Activated T-helper 17 cell treated with anti-CD3 and anti-CD28 coated beads, Interleukin-2, amount 50 U/mL, for 72 hours (primary cell): ENCODE results near the gene MLC1. TPM values are rescaled to one million over a fixed set of nuclear protein-coding genes. Genes with fewer than 3 reads are reported as not detected.

Source experiments
- ATAC-seq: fragments of 150-1000 bp; cut with Tn5 transposase; replicated peaks from 2 replicates; pipeline ENCODE4 v1.10.0; 2021; ENCODE audit warnings: mild to moderate bottlenecking, moderate library complexity
- H3K27ac Mint-ChIP-seq: one replicate; pipeline ENCODE4 v1.8.0; 2022; ENCODE audit warnings: mixed read lengths
- H3K27me3 Mint-ChIP-seq: one replicate; pipeline ENCODE4 v1.8.0; 2022; ENCODE audit warnings: mixed read lengths
- H3K36me3 Mint-ChIP-seq: one replicate; pipeline ENCODE4 v1.8.0; 2022; ENCODE audit warnings: low read depth, mild to moderate bottlenecking, mixed read lengths
- H3K4me1 Mint-ChIP-seq: one replicate; pipeline ENCODE4 v1.8.0; 2022; ENCODE audit warnings: mixed read lengths
- H3K4me3 Mint-ChIP-seq: one replicate; pipeline ENCODE4 v1.8.0; 2022; ENCODE audit warnings: mild to moderate bottlenecking, mixed read lengths
- H3K9me3 Mint-ChIP-seq: one replicate; pipeline ENCODE4 v1.8.0; 2022; ENCODE audit warnings: mixed read lengths
- total RNA-seq, 2 donors: library from RNA; stranded (reverse); gene quantifications; one replicate each; pipeline ENCODE4 v1.2.3, GENCODE V29; 2022

MLC1 gene
- total RNA-seq, 2 donors from 2014 or later = 0.13 TPM; not detected in 1

- H3K36me3 Mint-ChIP-seq = no peaks in the 10 kb centered on the region
- no peak overlapping the region for H3K27ac Mint-ChIP-seq
- H3K27me3 Mint-ChIP-seq = peaks cover 6% of the 10 kb centered on the region
- ATAC-seq = no peak
- H3K9me3 Mint-ChIP-seq = no peaks in the 10 kb centered on the region
- H3K4me1 Mint-ChIP-seq = peaks cover 4% of the 10 kb centered on the region
- no peak overlapping the region for H3K4me3 Mint-ChIP-seq
These were observed 37.0 kb downstream of the MLC1 start for GRCh38 chr22:50048061-50048765.

GRCh38 chr22:50047346-50047745 lies 37.9 kb downstream of the MLC1 start:
- no peak overlapping the region for H3K27ac Mint-ChIP-seq
- H3K27me3 Mint-ChIP-seq = peaks cover 11% of the 10 kb centered on the region
- H3K4me1 Mint-ChIP-seq = peaks cover 4% of the 10 kb centered on the region
- no peak overlapping the region for H3K4me3 Mint-ChIP-seq
- H3K9me3 Mint-ChIP-seq = no peaks in the 10 kb centered on the region
- H3K36me3 Mint-ChIP-seq = no peaks in the 10 kb centered on the region
- no peak for ATAC-seq

GRCh38 chr22:50046481-50047245 lies 38.6 kb downstream of the MLC1 start:
- Mint-ChIP-seq H3K4me3 (no peak overlapping the region), H3K27ac (no peak overlapping the region), H3K4me1 (peaks cover 4% of the 10 kb centered on the region), H3K36me3 (no peaks in the 10 kb centered on the region), H3K27me3 (peaks cover 15% of the 10 kb centered on the region), H3K9me3 (no peaks in the 10 kb centered on the region)
- ATAC-seq = no peak

- Mint-ChIP-seq H3K9me3 (no peaks in the 10 kb centered on the region), H3K27me3 (peaks cover 15% of the 10 kb centered on the region), H3K4me3 (no peak overlapping the region), H3K36me3 (no peaks in the 10 kb centered on the region), H3K4me1 (peaks cover 4% of the 10 kb centered on the region), H3K27ac (no peak overlapping the region)
- no peak for ATAC-seq
These were observed 39.2 kb downstream of the MLC1 start for GRCh38 chr22:50046019-50046415.

GRCh38 chr22:50045211-50046018 lies 39.8 kb downstream of the MLC1 start:
- no peak overlapping the region for H3K27ac Mint-ChIP-seq
- H3K4me3 Mint-ChIP-seq = no peak overlapping the region
- H3K9me3 Mint-ChIP-seq = no peaks in the 10 kb centered on the region
- H3K4me1 Mint-ChIP-seq = peaks cover 4% of the 10 kb centered on the region
- ATAC-seq = no peak
- no peaks in the 10 kb centered on the region for H3K36me3 Mint-ChIP-seq
- H3K27me3 Mint-ChIP-seq = peaks cover 15% of the 10 kb centered on the region

- no peaks in the 10 kb centered on the region for H3K36me3 Mint-ChIP-seq
- no peak for ATAC-seq
- H3K27ac Mint-ChIP-seq = no peak overlapping the region
- no peak overlapping the region for H3K4me3 Mint-ChIP-seq
- peaks cover 4% of the 10 kb centered on the region for H3K4me1 Mint-ChIP-seq
- no peaks in the 10 kb centered on the region for H3K9me3 Mint-ChIP-seq
- H3K27me3 Mint-ChIP-seq = peaks cover 15% of the 10 kb centered on the region
These were observed 40.6 kb downstream of the MLC1 start for GRCh38 chr22:50044485-50045118.

- peaks cover 4% of the 10 kb centered on the region for H3K4me1 Mint-ChIP-seq
- H3K36me3 Mint-ChIP-seq = no peaks in the 10 kb centered on the region
- ATAC-seq = no peak
- H3K4me3 Mint-ChIP-seq = no peak overlapping the region
- no peak overlapping the region for H3K27ac Mint-ChIP-seq
- peaks cover 15% of the 10 kb centered on the region for H3K27me3 Mint-ChIP-seq
- H3K9me3 Mint-ChIP-seq = peaks cover 4% of the 10 kb centered on the region
These were observed 43.7 kb downstream of the MLC1 start for GRCh38 chr22:50041361-50042065.

- peaks cover 4% of the 10 kb centered on the region for H3K9me3 Mint-ChIP-seq
- H3K27me3 Mint-ChIP-seq = peaks cover 15% of the 10 kb centered on the region
- no peak overlapping the region for H3K4me3 Mint-ChIP-seq
- H3K4me1 Mint-ChIP-seq = peaks cover 4% of the 10 kb centered on the region
- no peaks in the 10 kb centered on the region for H3K36me3 Mint-ChIP-seq
- no peak overlapping the region for H3K27ac Mint-ChIP-seq
- no peak for ATAC-seq
These were observed 44.5 kb downstream of the MLC1 start for GRCh38 chr22:50040717-50041116.

GRCh38 chr22:50039669-50040443 lies 45.4 kb downstream of the MLC1 start:
- Mint-ChIP-seq H3K4me3 (no peak overlapping the region), H3K36me3 (no peaks in the 10 kb centered on the region), H3K4me1 (peaks cover 4% of the 10 kb centered on the region), H3K27ac (no peak overlapping the region), H3K27me3 (peaks cover 16% of the 10 kb centered on the region), H3K9me3 (peaks cover 4% of the 10 kb centered on the region)
- no peak for ATAC-seq

GRCh38 chr22:50035976-50036724 lies 49.1 kb downstream of the MLC1 start:
- Mint-ChIP-seq H3K9me3 (peaks cover 4% of the 10 kb centered on the region), H3K27me3 (peaks cover 7% of the 10 kb centered on the region), H3K4me1 (no peaks in the 10 kb centered on the region), H3K27ac (no peak overlapping the region), H3K4me3 (no peak overlapping the region), H3K36me3 (no peaks in the 10 kb centered on the region)
- ATAC-seq = no peak

- no peak overlapping the region for H3K4me3 Mint-ChIP-seq
- peaks cover 4% of the 10 kb centered on the region for H3K9me3 Mint-ChIP-seq
- ATAC-seq = no peak
- H3K27ac Mint-ChIP-seq = no peak overlapping the region
- H3K27me3 Mint-ChIP-seq = peaks cover 7% of the 10 kb centered on the region
- H3K36me3 Mint-ChIP-seq = no peaks in the 10 kb centered on the region
- H3K4me1 Mint-ChIP-seq = no peaks in the 10 kb centered on the region
These were observed 49.9 kb downstream of the MLC1 start for GRCh38 chr22:50035131-50035881.
